ENCODE results near the gene NEU4.
A peak's percentile ranks its signal among the peaks of the same experiment; 100 is the strongest.
"Not testable (repeated sequence)": the region's sequence is repeated elsewhere in the genome, so short reads cannot be mapped to it uniquely, and the experiment has no call there.

The NEU4 gene, protein sequence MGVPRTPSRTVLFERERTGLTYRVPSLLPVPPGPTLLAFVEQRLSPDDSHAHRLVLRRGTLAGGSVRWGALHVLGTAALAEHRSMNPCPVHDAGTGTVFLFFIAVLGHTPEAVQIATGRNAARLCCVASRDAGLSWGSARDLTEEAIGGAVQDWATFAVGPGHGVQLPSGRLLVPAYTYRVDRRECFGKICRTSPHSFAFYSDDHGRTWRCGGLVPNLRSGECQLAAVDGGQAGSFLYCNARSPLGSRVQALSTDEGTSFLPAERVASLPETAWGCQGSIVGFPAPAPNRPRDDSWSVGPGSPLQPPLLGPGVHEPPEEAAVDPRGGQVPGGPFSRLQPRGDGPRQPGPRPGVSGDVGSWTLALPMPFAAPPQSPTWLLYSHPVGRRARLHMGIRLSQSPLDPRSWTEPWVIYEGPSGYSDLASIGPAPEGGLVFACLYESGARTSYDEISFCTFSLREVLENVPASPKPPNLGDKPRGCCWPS

GRCh38 chr2:241808721-241809382, at the start of gene NEU4:
Gene NEU4 (plus strand): TSS chr2:241809193. CDS start chr2:241814485, 5,292 bp downstream.
- H3K4me3 Mint-ChIP-seq: peak within 1 kb of the TSS; percentile 50
- peaks cover 2% of the 10 kb centered on the region for H3K27me3 Mint-ChIP-seq (ENCODE audit: low read depth, poor library complexity)
- peaks cover 32% of the 10 kb centered on the region for H3K4me1 Mint-ChIP-seq
- H3K9me3 Mint-ChIP-seq: no peaks in the 10 kb centered on the region
- H3K36me3 Mint-ChIP-seq (ENCODE audit: low read depth): no peaks in the 10 kb centered on the region
- H3K27ac Mint-ChIP-seq: peak within 1 kb of the TSS; percentile 97
- DNase-seq: peak; percentile 27
- TF ChIP-seq, protein P1, sequence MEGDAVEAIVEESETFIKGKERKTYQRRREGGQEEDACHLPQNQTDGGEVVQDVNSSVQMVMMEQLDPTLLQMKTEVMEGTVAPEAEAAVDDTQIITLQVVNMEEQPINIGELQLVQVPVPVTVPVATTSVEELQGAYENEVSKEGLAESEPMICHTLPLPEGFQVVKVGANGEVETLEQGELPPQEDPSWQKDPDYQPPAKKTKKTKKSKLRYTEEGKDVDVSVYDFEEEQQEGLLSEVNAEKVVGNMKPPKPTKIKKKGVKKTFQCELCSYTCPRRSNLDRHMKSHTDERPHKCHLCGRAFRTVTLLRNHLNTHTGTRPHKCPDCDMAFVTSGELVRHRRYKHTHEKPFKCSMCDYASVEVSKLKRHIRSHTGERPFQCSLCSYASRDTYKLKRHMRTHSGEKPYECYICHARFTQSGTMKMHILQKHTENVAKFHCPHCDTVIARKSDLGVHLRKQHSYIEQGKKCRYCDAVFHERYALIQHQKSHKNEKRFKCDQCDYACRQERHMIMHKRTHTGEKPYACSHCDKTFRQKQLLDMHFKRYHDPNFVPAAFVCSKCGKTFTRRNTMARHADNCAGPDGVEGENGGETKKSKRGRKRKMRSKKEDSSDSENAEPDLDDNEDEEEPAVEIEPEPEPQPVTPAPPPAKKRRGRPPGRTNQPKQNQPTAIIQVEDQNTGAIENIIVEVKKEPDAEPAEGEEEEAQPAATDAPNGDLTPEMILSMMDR (IDR thresholded peaks at IDR 0.05): no peak

GRCh38 chr2:241759893-241760292, 49.1 kb upstream of the NEU4 start:
- DNase-seq; H3K4me3 Mint-ChIP-seq; H3K27me3 Mint-ChIP-seq (ENCODE audit: low read depth, poor library complexity); H3K27ac Mint-ChIP-seq: not testable (repeated sequence)
- Mint-ChIP-seq H3K36me3 (ENCODE audit: low read depth) (peaks cover 41% of the 10 kb centered on the region), H3K4me1 (peaks cover 44% of the 10 kb centered on the region), H3K9me3 (peaks cover 18% of the 10 kb centered on the region)

DNA sequence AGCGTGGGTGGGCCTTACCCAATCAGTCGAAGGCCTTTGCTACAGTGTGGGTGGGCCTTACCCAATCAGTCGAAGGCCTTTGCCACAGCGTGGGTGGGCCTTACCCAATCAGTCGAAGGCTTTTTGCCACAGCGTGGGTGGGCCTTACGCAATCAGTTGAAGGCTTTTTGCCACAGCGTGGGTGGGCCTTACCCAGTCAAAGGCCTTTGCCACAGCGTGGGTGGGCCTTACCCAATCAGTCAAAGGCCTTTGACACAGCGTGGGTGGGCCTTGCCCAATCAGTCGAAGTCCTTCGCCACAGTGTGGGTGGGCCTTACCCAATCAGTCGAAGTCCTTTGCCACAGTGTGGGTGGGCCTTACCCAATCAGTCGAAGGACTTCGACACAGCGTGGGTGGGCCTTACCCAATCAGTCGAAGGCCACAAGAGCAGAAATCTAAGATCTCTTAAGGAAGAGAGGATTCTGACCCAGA, 48.7 kb upstream of the NEU4 start:
- Mint-ChIP-seq H3K27me3 (ENCODE audit: low read depth, poor library complexity) (peaks cover 9% of the 10 kb centered on the region), H3K9me3 (peaks cover 18% of the 10 kb centered on the region), H3K27ac (no peak overlapping the region), H3K4me1 (peaks cover 46% of the 10 kb centered on the region), H3K4me3 (no peak overlapping the region), H3K36me3 (ENCODE audit: low read depth) (peaks cover 41% of the 10 kb centered on the region)
- DNase-seq: no peak
- TF ChIP-seq, protein P1 (IDR thresholded peaks at IDR 0.05): no peak

GRCh38 chr2:241762321-241762932, 46.6 kb upstream of the NEU4 start:
- Mint-ChIP-seq H3K4me3 (peak overlapping the region; percentile 31), H3K27ac (peak overlapping the region; percentile 89), H3K9me3 (peaks cover 18% of the 10 kb centered on the region), H3K27me3 (ENCODE audit: low read depth, poor library complexity) (peaks cover 5% of the 10 kb centered on the region), H3K4me1 (peaks cover 46% of the 10 kb centered on the region), H3K36me3 (ENCODE audit: low read depth) (peaks cover 41% of the 10 kb centered on the region)
- TF ChIP-seq, protein P1 (IDR thresholded peaks at IDR 0.05): no peak
- DNase-seq: no peak

DNA sequence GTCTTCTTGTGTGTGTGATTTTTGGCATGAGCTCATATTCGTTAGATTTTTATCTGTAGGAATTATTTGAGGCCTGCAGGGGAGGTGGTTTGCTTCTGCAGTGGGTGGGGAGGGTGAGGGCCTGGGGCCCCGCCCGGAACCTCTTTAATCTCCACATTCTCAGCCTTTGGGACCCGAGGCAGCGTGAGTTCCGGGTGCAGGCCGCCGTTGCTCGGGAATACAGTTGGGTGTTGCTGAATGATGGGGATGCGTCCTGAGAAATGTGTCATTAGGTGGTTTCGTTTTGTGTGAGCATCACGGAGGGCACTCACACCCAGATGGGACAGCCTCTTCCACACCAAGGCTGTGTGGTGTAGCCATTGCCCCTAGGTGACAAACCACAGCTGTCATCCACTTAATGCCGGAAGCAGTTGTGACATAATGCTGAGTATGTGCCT, 46.0 kb upstream of the NEU4 start:
- peaks cover 39% of the 10 kb centered on the region for H3K36me3 Mint-ChIP-seq (ENCODE audit: low read depth)
- peaks cover 18% of the 10 kb centered on the region for H3K9me3 Mint-ChIP-seq
- TF ChIP-seq, protein P1 (IDR thresholded peaks at IDR 0.05): no peak
- H3K4me1 Mint-ChIP-seq: peaks cover 46% of the 10 kb centered on the region
- peaks cover 5% of the 10 kb centered on the region for H3K27me3 Mint-ChIP-seq (ENCODE audit: low read depth, poor library complexity)
- H3K27ac Mint-ChIP-seq: peak overlapping the region; percentile 89
- H3K4me3 Mint-ChIP-seq: no peak overlapping the region
- no peak for DNase-seq
